ENCODE data around the gene TUBGCP3. TPM values are rescaled to one million over a fixed set of nuclear protein-coding genes. Genes with fewer than 3 reads are reported as not detected.

TUBGCP3 gene
- total RNA-seq, 1 experiment from 2014 or later = 37.3 TPM

DNA sequence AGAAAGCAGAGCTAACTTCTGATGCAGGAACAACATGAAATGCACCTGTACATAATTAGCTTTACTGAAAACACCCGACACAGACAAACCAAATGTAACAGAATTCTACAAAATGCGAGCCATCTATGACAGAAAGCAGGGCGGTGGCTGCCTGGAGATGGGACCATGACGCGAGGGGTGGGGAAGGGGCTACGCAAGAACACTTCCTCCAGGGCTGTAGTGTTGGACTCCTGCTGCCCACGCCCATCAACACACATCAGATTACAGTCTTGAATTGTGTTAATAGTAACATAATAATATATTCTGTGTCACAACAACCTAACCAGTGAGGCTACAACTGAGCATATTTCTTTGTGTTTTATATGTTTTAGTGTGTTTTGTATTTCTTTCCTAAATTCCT, 108.6 kb downstream of the TUBGCP3 start:
- no peak for DNase-seq
- no peaks in the 10 kb centered on the region for H3K27me3 ChIP-seq (ENCODE audit: insufficient read depth, low read length)
- H3K4me1 Mint-ChIP-seq = no peaks in the 10 kb centered on the region
- H3T11ph ChIP-seq (ENCODE audit: low read length) = no peak overlapping the region
- no peak overlapping the region for H3K14ac ChIP-seq (ENCODE audit: insufficient read depth, low read length)
- no peak overlapping the region for H3K56ac ChIP-seq (ENCODE audit: insufficient read length, low read depth, low read length)
- H2AK5ac ChIP-seq (ENCODE audit: insufficient read length, low read length) = no peak overlapping the region
- H4K8ac ChIP-seq (replicated peaks; ENCODE audit: insufficient read length, low read depth, low read length) = no peak overlapping the region
- H3K23me2 ChIP-seq (ENCODE audit: insufficient read length, low read depth, low read length, poor library complexity, severe bottlenecking) = no peaks in the 10 kb centered on the region
- H4K91ac ChIP-seq (ENCODE audit: insufficient read length, low read depth, low read length) = no peak overlapping the region
- no peaks in the 10 kb centered on the region for H3K79me2 ChIP-seq (ENCODE audit: insufficient read depth, low read length)
- no peak overlapping the region for H2AFZ ChIP-seq (ENCODE audit: low read length)
- no peak overlapping the region for H3K18ac ChIP-seq (ENCODE audit: insufficient read length, low read depth, low read length)
- H3K9me3 Mint-ChIP-seq = no peaks in the 10 kb centered on the region
- no peaks in the 10 kb centered on the region for H3K4me1 ChIP-seq (ENCODE audit: insufficient read depth, low read length)
- no peak overlapping the region for H3K23ac ChIP-seq (ENCODE audit: insufficient read length, low read depth, low read length)
- no peaks in the 10 kb centered on the region; the same call in none of the 2 replicates for H3K27me3 Mint-ChIP-seq (ENCODE audit: low read depth)
- no peak overlapping the region for H4K5ac ChIP-seq (ENCODE audit: insufficient read length, low read depth, low read length)
- H2BK120ac ChIP-seq (ENCODE audit: low read depth, low read length, poor library complexity, severe bottlenecking) = no peak overlapping the region
- no peak overlapping the region for H2BK5ac ChIP-seq (ENCODE audit: insufficient read length, low read length)
- H3K4me3 Mint-ChIP-seq = no peak overlapping the region
- no peaks in the 10 kb centered on the region for H4K20me1 ChIP-seq (ENCODE audit: control insufficient read depth, insufficient read depth, insufficient read length)
- H3K9ac ChIP-seq (ENCODE audit: extremely low read depth, insufficient read length, low read length) = no peak overlapping the region
- no peak overlapping the region for H3K27ac Mint-ChIP-seq
- H2BK12ac ChIP-seq (ENCODE audit: insufficient read length, low read depth, low read length) = no peak overlapping the region
- WGBS (ENCODE audit: extremely low coverage, insufficient read length, low lambda C conversion rate) = no CpG with 5 or more reads among the region's 7 CpGs
- TF ChIP-seq CTCF (conservative IDR thresholded peaks at IDR 0.05) = no peak
- H3K4me2 ChIP-seq (ENCODE audit: insufficient read depth, insufficient read length, low read length) = no peak overlapping the region
- no peak overlapping the region for H2BK15ac ChIP-seq (ENCODE audit: low read depth, low read length)
- no peak overlapping the region for H3K27ac ChIP-seq (ENCODE audit: insufficient read length, low read depth, low read length)
- H3K4ac ChIP-seq (ENCODE audit: low read depth, low read length) = no peak overlapping the region
- no peaks in the 10 kb centered on the region; a peak in 2 of 7 replicates for H3K36me3 Mint-ChIP-seq (ENCODE audit: insufficient read depth in 1 of 3, low read depth in 3 of 3)
- H2BK20ac ChIP-seq (ENCODE audit: low read depth, low read length, poor library complexity, severe bottlenecking) = no peak overlapping the region
- H3K79me1 ChIP-seq (ENCODE audit: insufficient read depth, low read depth, low read length, poor library complexity, severe bottlenecking) = no peaks in the 10 kb centered on the region
- H3K9me3 ChIP-seq (ENCODE audit: control insufficient read depth, low read depth, low read length) = no peaks in the 10 kb centered on the region

All from H9 (cell line).